HEK293T (cell line): ENCODE measurements around the gene MCM9.

Source experiments
- ARNT ChIP-seq: fragments of 450-650 bp; IDR thresholded peaks from 2 replicates; pipeline ENCODE4 v1.6.1; 2017; ENCODE audit warnings: mild to moderate bottlenecking
- BHLHE40 ChIP-seq: fragments of 450-650 bp; IDR thresholded peaks from 2 replicates; pipeline ENCODE4 v1.6.1; 2016; ENCODE audit warnings: mild to moderate bottlenecking, moderate library complexity, borderline replicate concordance
- CTBP1 ChIP-seq: fragments of 450-650 bp; IDR thresholded peaks from 2 replicates; pipeline ENCODE4 v1.6.1; 2016; ENCODE audit warnings: borderline replicate concordance
- ELF4 ChIP-seq: fragments of 450-650 bp; IDR thresholded peaks from 2 replicates; pipeline ENCODE4 v1.6.1; 2017; ENCODE audit warnings: antibody characterized with exemption
- FOXA1 ChIP-seq: fragments of 450-650 bp; IDR thresholded peaks from 2 replicates; pipeline ENCODE4 v1.6.1; 2016; ENCODE audit warnings: mild to moderate bottlenecking
- FOXM1 ChIP-seq: fragments of 450-650 bp; IDR thresholded peaks from 2 replicates; pipeline ENCODE4 v1.6.1; 2017; ENCODE audit warnings: mild to moderate bottlenecking, borderline replicate concordance
- L3MBTL2 ChIP-seq: fragments of 450-650 bp; conservative IDR thresholded peaks from 2 replicates; pipeline ENCODE4 v1.6.1; 2016; ENCODE audit warnings: mild to moderate bottlenecking
- SUZ12 ChIP-seq: fragments of 450-650 bp; IDR thresholded peaks from 2 replicates; pipeline ENCODE4 v1.6.1; 2016; ENCODE audit warnings: mild to moderate bottlenecking
- TARDBP ChIP-seq: fragments of 450-650 bp; IDR thresholded peaks from 2 replicates; pipeline ENCODE4 v1.6.1; 2016
- ZNF384 ChIP-seq: fragments of 450-650 bp; IDR thresholded peaks from 2 replicates; pipeline ENCODE4 v1.6.1; 2016

GRCh38 chr6:118865100-118865391, 69.9 kb downstream of the MCM9 start:
- TF ChIP-seq TARDBP = no peak
- TF ChIP-seq SUZ12 = no peak
- TF ChIP-seq ARNT = no peak
- TF ChIP-seq BHLHE40 = no peak
- TF ChIP-seq FOXM1 = no peak
- TF ChIP-seq CTBP1 = no peak
- TF ChIP-seq L3MBTL2 = no peak
- TF ChIP-seq ELF4 = no peak
- TF ChIP-seq FOXA1 = no peak
- TF ChIP-seq ZNF384 = no peak
